GM23248 (cell line): ENCODE measurements around the gene FUT8.

ENCODE experiments used
- EZH2 ChIP-seq: fragments of 200-600 bp; sonication (generic); IDR thresholded peaks from 2 replicates; pipeline ENCODE4 v1.6.1; 2018; ENCODE audit warnings: antibody characterized with exemption, mild to moderate bottlenecking; ENCODE audit not compliant: insufficient read depth, poor library complexity, severe bottlenecking
- EZH2phosphoT487 ChIP-seq: fragments of 200-600 bp; sonication (generic); IDR thresholded peaks from 2 replicates; pipeline ENCODE4 v1.6.1; 2018; ENCODE audit warnings: antibody characterized with exemption, moderate library complexity, mild to moderate bottlenecking, low read depth; ENCODE audit not compliant: insufficient read depth

- TF ChIP-seq EZH2 (no peak), EZH2phosphoT487 (no peak)
These were observed 88.8 kb downstream of the FUT8 start for GRCh38 chr14:65501328-65501727.
